ENCODE measurements around the gene HIBCH. TPM values are rescaled to one million over a fixed set of nuclear protein-coding genes. Genes with fewer than 3 reads are reported as not detected.

HIBCH gene
- total and polyA plus RNA-seq, 10 donors, result 12.0 to 38.7 (median 25.5) TPM

- no peak overlapping the region for H3K4me3 ChIP-seq
- H3K27ac ChIP-seq, result peak overlapping the region in 3 of 8 donors; percentile 45 to 69 (median 66)
- no peaks in the 10 kb centered on the region for H3K36me3 ChIP-seq
- DNase-seq, result no peak
- no peak for TF ChIP-seq CTCF (IDR thresholded peaks at IDR 0.05 in 8 of 11, conservative IDR thresholded peaks at IDR 0.05 in 3 of 11)
- no peak for TF ChIP-seq POLR2A (IDR thresholded peaks at IDR 0.05)
- TF ChIP-seq POLR2AphosphoS5 (IDR thresholded peaks at IDR 0.05), result no peak
- 74 to 91% (median 77%) methylated on average over 12 of the region's 12 CpGs for WGBS, 5 donors
- no peaks in the 10 kb centered on the region for H3K9me3 ChIP-seq
- peaks cover under 1 to 54% (median 25%) of the 10 kb centered on the region in 6 donors for H3K4me1 ChIP-seq
- intact Hi-C loops (cut with DNase I; ENCODE audit: low total_unique reads), result no loop called here
- no peaks in the 10 kb centered on the region for H3K27me3 ChIP-seq (replicated peaks in 1 of 7)
These were observed 34.5 kb upstream of the HIBCH start for GRCh38 chr2:190354003-190354690.

- Histone ChIP-seq H3K9me3 (no peaks in the 10 kb centered on the region), H3K36me3 (no peaks in the 10 kb centered on the region), H3K27ac (peak overlapping the region in 7 of 8 donors; percentile 34 to 71 (median 59)), H3K4me1 (peaks cover 0 to 48% (median 20%) of the 10 kb centered on the region in 6 donors), H3K4me3 (no peak overlapping the region), H3K27me3 (replicated peaks in 1 of 7) (no peaks in the 10 kb centered on the region)
- DNase-seq, result no peak
- no peak for TF ChIP-seq CTCF (IDR thresholded peaks at IDR 0.05 in 8 of 11, conservative IDR thresholded peaks at IDR 0.05 in 3 of 11)
- no peak for TF ChIP-seq POLR2AphosphoS5 (IDR thresholded peaks at IDR 0.05)
- no peak for TF ChIP-seq POLR2A (IDR thresholded peaks at IDR 0.05)
- intact Hi-C loops (cut with DNase I; ENCODE audit: low total_unique reads), result no loop called here
These were observed 33.9 kb upstream of the HIBCH start for GRCh38 chr2:190353537-190353899.

GRCh38 chr2:190352668-190353536, 33.3 kb upstream of the HIBCH start:
- DNase-seq, result no peak
- Histone ChIP-seq H3K36me3 (no peaks in the 10 kb centered on the region), H3K4me1 (peaks cover 0 to 43% (median 20%) of the 10 kb centered on the region in 6 donors), H3K27ac (peak overlapping the region in 7 of 8 donors; percentile 34 to 71 (median 59)), H3K4me3 (no peak overlapping the region), H3K9me3 (no peaks in the 10 kb centered on the region), H3K27me3 (replicated peaks in 1 of 7) (no peaks in the 10 kb centered on the region)
- WGBS, 5 donors, result 46 to 76% (median 58%) methylated on average over 8 of the region's 8 CpGs
- intact Hi-C loops (cut with DNase I; ENCODE audit: low total_unique reads), result no loop called here
- TF ChIP-seq CTCF (IDR thresholded peaks at IDR 0.05 in 8 of 11, conservative IDR thresholded peaks at IDR 0.05 in 3 of 11) (no peak), POLR2A (IDR thresholded peaks at IDR 0.05) (no peak), POLR2AphosphoS5 (IDR thresholded peaks at IDR 0.05) (no peak)

GRCh38 chr2:190351955-190352354, 32.3 kb upstream of the HIBCH start:
- intact Hi-C loops (cut with DNase I; ENCODE audit: low total_unique reads), result no loop called here
- no peak for TF ChIP-seq POLR2AphosphoS5 (IDR thresholded peaks at IDR 0.05)
- TF ChIP-seq CTCF (IDR thresholded peaks at IDR 0.05 in 8 of 11, conservative IDR thresholded peaks at IDR 0.05 in 3 of 11), result no peak
- no peak for TF ChIP-seq POLR2A (IDR thresholded peaks at IDR 0.05)
- no peaks in the 10 kb centered on the region for H3K27me3 ChIP-seq (replicated peaks in 1 of 7)
- no peaks in the 10 kb centered on the region for H3K36me3 ChIP-seq
- H3K9me3 ChIP-seq, result no peaks in the 10 kb centered on the region
- H3K4me1 ChIP-seq, result peaks cover 0 to 42% (median 20%) of the 10 kb centered on the region in 6 donors
- DNase-seq, result no peak
- WGBS, 5 donors, result 82 to 91% (median 86%) methylated on average over 3 of the region's 3 CpGs
- H3K4me3 ChIP-seq, result no peak overlapping the region
- peak overlapping the region in 3 of 8 donors; percentile 59 to 69 (median 66) for H3K27ac ChIP-seq
